Measurements from ENCODE around the gene RBMS1. TPM values are rescaled to one million over a fixed set of nuclear protein-coding genes. Genes with fewer than 3 reads are reported as not detected.

RBMS1 gene
- total RNA-seq, 1 donor = 170 TPM

DNA sequence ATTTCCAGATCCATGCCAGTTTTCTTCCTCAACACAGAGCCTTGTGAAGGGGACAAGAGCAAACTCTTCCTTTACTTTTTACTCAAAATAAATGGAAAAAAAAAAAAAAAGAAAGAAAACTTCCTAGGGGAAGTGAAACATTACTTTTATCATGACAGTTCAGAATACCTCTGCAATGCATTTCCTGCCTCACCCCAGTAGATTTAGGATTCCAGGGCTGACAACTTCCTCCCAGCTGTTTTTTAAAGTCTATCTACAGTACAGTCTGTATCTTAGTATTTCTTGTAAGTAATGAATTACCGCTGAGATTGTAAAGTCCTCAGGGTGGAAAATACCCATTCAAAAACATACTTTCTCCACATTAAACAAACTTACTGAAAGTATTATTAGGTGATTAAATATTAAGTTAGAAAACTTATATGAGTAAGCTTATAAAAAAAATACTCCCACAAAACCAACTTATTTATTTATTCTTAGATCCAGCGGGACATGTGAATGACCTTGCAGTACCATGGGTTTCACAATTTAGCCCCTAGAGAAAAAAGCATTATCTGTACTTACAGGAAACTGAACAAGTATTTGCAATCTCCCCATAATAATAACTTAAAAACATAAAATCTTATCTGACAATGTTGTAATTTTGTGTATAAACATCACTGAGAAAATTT lies 117.7 kb downstream of the RBMS1 start:
- H3K4me3 ChIP-seq (ENCODE audit: low read depth, low read length) = no peak overlapping the region

DNA sequence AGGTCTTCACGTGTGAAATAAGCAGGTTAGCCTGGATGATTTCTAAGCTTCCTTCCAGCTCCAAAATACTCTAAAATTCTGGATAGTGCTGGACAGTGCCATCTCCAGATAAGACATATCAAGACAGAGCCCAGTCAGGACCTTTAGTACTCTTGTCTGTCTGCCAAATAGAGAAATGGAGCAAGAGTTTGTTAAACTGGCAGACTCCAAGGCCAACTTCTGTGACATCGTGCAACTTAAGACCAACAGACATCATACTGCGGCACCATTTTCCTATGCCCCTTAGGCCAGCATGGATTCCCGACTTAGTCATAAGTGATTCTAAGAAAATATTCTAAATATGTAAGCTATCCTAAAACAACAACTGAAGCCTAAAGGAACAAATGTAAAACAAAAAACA lies 118.6 kb downstream of the RBMS1 start:
- peak; percentile 73 for DNase-seq (ENCODE audit: low read depth)
- no peak overlapping the region for H3K4me3 ChIP-seq (ENCODE audit: low read depth, low read length)
- TF ChIP-seq, protein P1, sequence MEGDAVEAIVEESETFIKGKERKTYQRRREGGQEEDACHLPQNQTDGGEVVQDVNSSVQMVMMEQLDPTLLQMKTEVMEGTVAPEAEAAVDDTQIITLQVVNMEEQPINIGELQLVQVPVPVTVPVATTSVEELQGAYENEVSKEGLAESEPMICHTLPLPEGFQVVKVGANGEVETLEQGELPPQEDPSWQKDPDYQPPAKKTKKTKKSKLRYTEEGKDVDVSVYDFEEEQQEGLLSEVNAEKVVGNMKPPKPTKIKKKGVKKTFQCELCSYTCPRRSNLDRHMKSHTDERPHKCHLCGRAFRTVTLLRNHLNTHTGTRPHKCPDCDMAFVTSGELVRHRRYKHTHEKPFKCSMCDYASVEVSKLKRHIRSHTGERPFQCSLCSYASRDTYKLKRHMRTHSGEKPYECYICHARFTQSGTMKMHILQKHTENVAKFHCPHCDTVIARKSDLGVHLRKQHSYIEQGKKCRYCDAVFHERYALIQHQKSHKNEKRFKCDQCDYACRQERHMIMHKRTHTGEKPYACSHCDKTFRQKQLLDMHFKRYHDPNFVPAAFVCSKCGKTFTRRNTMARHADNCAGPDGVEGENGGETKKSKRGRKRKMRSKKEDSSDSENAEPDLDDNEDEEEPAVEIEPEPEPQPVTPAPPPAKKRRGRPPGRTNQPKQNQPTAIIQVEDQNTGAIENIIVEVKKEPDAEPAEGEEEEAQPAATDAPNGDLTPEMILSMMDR (IDR thresholded peaks at IDR 0.05; ENCODE audit: insufficient read depth, low read length) = no peak

More for the DNA sequence above, 117.7 kb downstream of the RBMS1 start:
- DNase-seq (ENCODE audit: low read depth) = peak; percentile 88
- TF ChIP-seq, protein P1 (IDR thresholded peaks at IDR 0.05; ENCODE audit: insufficient read depth, low read length) = no peak

DNA sequence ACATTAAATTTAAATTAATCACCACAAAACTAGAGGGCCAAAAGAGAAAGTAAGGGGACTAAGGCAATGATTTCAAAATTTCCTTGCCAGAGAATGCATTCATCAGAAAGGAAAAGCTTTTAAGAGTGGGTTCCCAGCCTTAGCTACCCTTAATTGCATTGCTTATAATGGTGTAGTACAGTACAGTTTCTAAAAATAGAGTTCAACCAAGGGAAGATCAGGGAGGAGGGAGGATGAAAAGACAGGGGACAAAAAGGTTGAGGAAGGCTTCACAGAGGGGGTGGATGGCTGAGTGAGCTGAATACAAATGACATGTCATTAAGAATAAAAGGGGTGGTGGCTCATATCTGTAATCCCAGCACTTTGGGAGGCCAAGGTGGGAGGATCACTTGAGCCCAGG lies 119.9 kb downstream of the RBMS1 start:
- DNase-seq (ENCODE audit: low read depth) = no peak
- no peak overlapping the region for H3K4me3 ChIP-seq (ENCODE audit: low read depth, low read length)
- TF ChIP-seq, protein P1 (IDR thresholded peaks at IDR 0.05; ENCODE audit: insufficient read depth, low read length) = no peak

DNA sequence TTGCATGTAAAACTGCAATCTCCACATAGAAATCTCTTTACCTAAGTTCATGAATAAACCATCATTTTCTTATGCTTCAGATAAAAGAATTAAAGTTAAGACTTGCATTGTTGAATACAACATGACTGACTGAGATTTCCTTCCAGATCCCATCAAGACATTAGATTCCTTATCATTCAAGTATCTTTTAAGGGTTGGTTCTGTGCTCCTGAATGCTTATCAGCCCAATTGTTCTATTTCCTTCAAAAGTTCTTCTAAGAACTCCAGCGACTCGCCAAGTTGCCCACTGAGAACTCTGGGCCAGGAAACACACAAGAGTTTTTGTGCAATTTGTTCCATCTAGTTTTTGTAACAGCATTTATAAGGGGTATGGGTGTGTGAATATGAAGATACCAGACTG lies 120.3 kb downstream of the RBMS1 start:
- no peak overlapping the region for H3K4me3 ChIP-seq (ENCODE audit: low read depth, low read length)
- TF ChIP-seq, protein P1 (IDR thresholded peaks at IDR 0.05; ENCODE audit: insufficient read depth, low read length) = no peak
- DNase-seq (ENCODE audit: low read depth) = no peak

DNA sequence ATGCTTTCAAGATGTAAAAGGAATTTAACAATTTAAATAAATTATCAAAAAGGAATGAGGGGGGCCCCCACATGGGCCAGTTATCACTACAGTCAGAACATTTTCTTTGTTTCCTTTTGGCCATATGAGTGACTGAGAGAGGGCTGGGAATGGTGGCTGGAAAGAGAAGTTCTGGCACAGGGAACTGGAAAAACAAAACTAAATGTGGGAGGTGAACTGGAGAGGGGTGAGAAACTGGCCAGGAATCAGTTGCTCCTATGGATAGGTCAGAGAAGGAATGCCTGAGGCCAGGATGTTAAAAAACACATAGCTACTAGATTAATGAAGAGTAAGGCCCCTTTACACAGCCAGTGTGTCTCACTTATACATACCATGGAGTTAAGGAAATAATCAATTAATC lies 121.0 kb downstream of the RBMS1 start:
- no peak overlapping the region for H3K4me3 ChIP-seq (ENCODE audit: low read depth, low read length)
- peak; percentile 82 for DNase-seq (ENCODE audit: low read depth)
- TF ChIP-seq, protein P1 (IDR thresholded peaks at IDR 0.05; ENCODE audit: insufficient read depth, low read length) = no peak

DNA sequence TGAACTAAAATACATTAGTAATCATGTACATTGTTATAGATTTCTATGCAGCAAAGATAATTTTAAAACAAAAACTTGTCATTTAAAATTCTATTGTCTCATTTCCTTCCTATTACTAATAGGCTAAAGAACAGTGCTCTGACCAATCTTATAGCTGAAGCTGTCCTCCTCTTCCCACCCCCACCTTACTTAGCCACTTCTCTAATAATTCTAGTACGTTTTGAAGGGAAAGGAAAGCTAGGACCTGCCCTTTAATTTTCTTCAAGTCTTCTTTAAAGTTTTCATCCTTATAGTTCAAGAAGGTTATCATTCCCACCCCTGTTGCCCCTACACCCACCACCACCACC lies 121.6 kb downstream of the RBMS1 start:
- no peak overlapping the region for H3K4me3 ChIP-seq (ENCODE audit: low read depth, low read length)
- no peak for DNase-seq (ENCODE audit: low read depth)
- TF ChIP-seq, protein P1 (IDR thresholded peaks at IDR 0.05; ENCODE audit: insufficient read depth, low read length) = no peak

All from fibroblast of the aortic adventitia (primary cell).